Measurements from ENCODE around the gene SHROOM2.

- TF ChIP-seq POLR2A (IDR thresholded peaks at IDR 0.05; ENCODE audit: low read length) = no peak
- no peak for TF ChIP-seq GATA1 (IDR thresholded peaks at IDR 0.05; ENCODE audit: low read depth, low read length)
Measured at GRCh38 chrX:9767375-9767774, 18.9 kb upstream of the SHROOM2 start.
